Astrocyte (in vitro differentiated cells and primary cell): ENCODE data around the gene ATL3.

Experiments
- CTCF ChIP-seq: IDR thresholded peaks from 2 replicates; pipeline ENCODE4 v1.5.1; 2011; ENCODE audit warnings: low read depth, mild to moderate bottlenecking, inconsistent platforms, low read length, moderate library complexity; ENCODE audit not compliant: insufficient read depth
- EZH2 ChIP-seq: IDR thresholded peaks from 2 replicates; pipeline ENCODE4 v1.6.1; 2012; ENCODE audit warnings: mild to moderate bottlenecking, low read length, inconsistent platforms; ENCODE audit not compliant: insufficient read depth

DNA sequence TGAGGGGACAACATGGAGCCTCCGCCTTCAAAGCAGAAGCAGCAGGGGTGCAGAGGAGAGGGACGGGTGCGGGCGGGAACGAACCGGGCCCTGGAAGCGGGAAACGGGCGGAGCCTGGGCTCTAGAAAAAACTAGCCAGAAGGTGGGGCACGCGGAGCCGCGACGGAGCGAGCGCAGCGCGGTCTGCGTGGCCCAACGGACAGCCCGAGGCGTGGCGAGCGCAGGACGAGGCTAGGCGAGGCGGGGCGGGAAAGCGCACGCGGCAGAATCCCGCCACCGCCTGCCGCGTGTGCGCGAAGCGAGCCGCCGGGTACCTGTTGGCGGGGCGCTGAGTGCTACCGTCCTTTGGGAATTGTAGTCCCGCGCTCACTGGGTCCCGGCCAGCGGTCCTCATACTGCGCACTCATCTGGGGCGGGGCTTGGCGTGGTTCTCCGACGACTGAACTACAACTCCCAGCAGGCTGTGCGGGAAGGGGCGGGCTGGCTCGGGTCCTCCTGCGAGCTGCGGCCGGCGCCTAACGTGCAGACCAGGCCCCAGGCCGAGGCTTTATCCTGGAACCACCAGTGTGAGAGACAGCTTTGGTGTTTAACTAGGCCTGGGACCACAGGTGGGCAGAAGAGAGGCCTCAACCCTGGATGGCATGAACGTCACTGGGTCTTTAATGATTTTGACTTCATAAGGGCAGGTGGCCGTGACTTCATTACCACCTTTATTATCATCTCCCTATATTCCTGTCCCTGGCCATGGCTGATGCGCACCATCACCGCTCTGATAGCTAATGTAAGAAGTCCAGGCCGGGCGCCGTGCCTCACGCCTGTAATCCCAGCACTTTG is at the start of gene ATL3:
- TF ChIP-seq CTCF = no peak
- no peak for TF ChIP-seq EZH2
